Endothelial cell of umbilical vein (primary cell): ENCODE results near the gene RYR1. TPM values are rescaled to one million over a fixed set of nuclear protein-coding genes. Genes with fewer than 3 reads are reported as not detected.

ENCODE experiments used
- BruUV-seq: library from RNA; stranded (reverse); fragments of 400-500 nt; replicated peaks from 2 replicates; lab custom pipeline; 2021; lab: Mats Ljungman, UMichigan
- CTCF ChIA-PET: fragments of 300-600, 350-600 bp; sonication (Branson Sonifier 250); formaldehyde crosslinking; loops from one replicate; lab custom pipeline; 2021; ENCODE audit warnings: antibody characterized with exemption, inconsistent platforms; lab: Charles Lee
- POLR2A ChIA-PET: fragments of 300-600, 350-600 bp; sonication (Branson Sonifier 250); formaldehyde crosslinking; loops from one replicate; lab custom pipeline; 2021; ENCODE audit warnings: antibody characterized with exemption, inconsistent platforms; lab: Charles Lee
- DNase-seq: peaks from one replicate; pipeline ENCODE4 v3.0.0-alpha.2; 2011; ENCODE audit warnings: low read depth, low spot score
- FAIRE-seq: peaks from 2 replicates; lab custom pipeline; 2011; peaks lifted over from hg19 to GRCh38; lab: Jason Lieb, UNC
- H2AFZ ChIP-seq: 2 replicates; pipeline ENCODE4 v1.6.0; 2012; ENCODE audit warnings: low read depth, low read length, control low read depth, inconsistent platforms
- H3K27ac ChIP-seq: 2 replicates; pipeline ENCODE4 v1.5.1; 2011; ENCODE audit warnings: low read depth, mild to moderate bottlenecking, control low read depth, low read length, moderate library complexity; ENCODE audit not compliant: insufficient read depth
- H3K27me3 ChIP-seq, 2 experiments: 2 replicates each; pipeline versions ENCODE4 v1.6.0 to v1.6.1; 2011; ENCODE audit warnings: low read length in 2 of 2, mixed read lengths in 1 of 2; ENCODE audit not compliant: control insufficient read depth in 2 of 2, insufficient read depth in 2 of 2
- H3K36me3 ChIP-seq, 2 experiments: 2 replicates in 1 of 2; 3 replicates in 1 of 2; pipeline ENCODE4 v1.5.1; 2011; ENCODE audit warnings: low read length in 2 of 2, mild to moderate bottlenecking in 1 of 2, moderate library complexity in 1 of 2; ENCODE audit not compliant: control insufficient read depth in 2 of 2, insufficient read depth in 2 of 2; ENCODE audit errors: extremely low read depth in 1 of 2
- H3K4me1 ChIP-seq: 3 replicates; pipeline ENCODE4 v1.5.1; 2011; ENCODE audit warnings: mild to moderate bottlenecking, low read length; ENCODE audit not compliant: control insufficient read depth, insufficient read depth; ENCODE audit errors: extremely low read depth
- H3K4me2 ChIP-seq: 2 replicates; pipeline ENCODE4 v1.6.1; 2011; ENCODE audit warnings: low read length, control low read depth, mixed read lengths; ENCODE audit not compliant: insufficient read depth
- H3K4me3 ChIP-seq, 3 experiments: fragments of 200-600 bp in 1 of 3; sonication (generic), shearing (Covaris generic) in 1 of 3; replicated peaks in 1 of 3; 2 replicates each; pipeline ENCODE4 v1.5.1; 2011 to 2016; ENCODE audit warnings: control low read depth in 3 of 3, low read length in 3 of 3, mild to moderate bottlenecking in 2 of 3, inconsistent platforms in 1 of 3, low read depth in 1 of 3, moderate library complexity in 1 of 3; ENCODE audit not compliant: insufficient read depth in 1 of 3
- H3K79me2 ChIP-seq: 2 replicates; pipeline ENCODE4 v1.6.0; 2012; ENCODE audit warnings: low read length, inconsistent platforms; ENCODE audit not compliant: control insufficient read depth, insufficient read depth
- H3K9ac ChIP-seq: replicated peaks from 2 replicates; pipeline ENCODE3; 2011; ENCODE audit warnings: low read length, control low read depth; ENCODE audit not compliant: insufficient read depth; ENCODE audit errors: extremely low read depth
- H3K9me1 ChIP-seq: replicated peaks from 3 replicates; pipeline ENCODE4 v1.6.0; 2011; ENCODE audit warnings: mild to moderate bottlenecking, low read length; ENCODE audit not compliant: control insufficient read depth, insufficient read depth; ENCODE audit errors: extremely low read depth
- H3K9me3 ChIP-seq: replicated peaks from 2 replicates; pipeline ENCODE4 v1.5.1; 2012; ENCODE audit warnings: low read length, inconsistent platforms; ENCODE audit not compliant: control insufficient read depth, insufficient read depth
- H4K20me1 ChIP-seq: replicated peaks from 2 replicates; pipeline ENCODE3; 2011; ENCODE audit warnings: mild to moderate bottlenecking, low read length; ENCODE audit not compliant: control insufficient read depth, insufficient read depth; ENCODE audit errors: extremely low read depth
- CTCF ChIP-seq, 2 donors: IDR thresholded peaks; 1 replicate in 1 of 2; 2 replicates in 1 of 2; pipeline ENCODE4 v1.5.1; 2011; ENCODE audit warnings: low read length in 2 of 2, mild to moderate bottlenecking in 2 of 2, moderate library complexity in 2 of 2, control low read depth in 1 of 2, inconsistent platforms in 1 of 2, low read depth in 1 of 2; ENCODE audit not compliant: insufficient read depth in 1 of 2; ENCODE audit errors: extremely low read depth in 1 of 2
- EZH2 ChIP-seq: IDR thresholded peaks from 2 replicates; pipeline ENCODE4 v1.6.1; 2012; ENCODE audit warnings: borderline replicate concordance, low read depth, mild to moderate bottlenecking, moderate library complexity, low read length, inconsistent platforms; ENCODE audit not compliant: severe bottlenecking
- FOS ChIP-seq: IDR thresholded peaks from 2 replicates; pipeline ENCODE4 v1.6.1; 2011; ENCODE audit warnings: mild to moderate bottlenecking, low read length, moderate library complexity, borderline replicate concordance; ENCODE audit not compliant: insufficient read depth
- GATA2 ChIP-seq: IDR thresholded peaks from 2 replicates; pipeline ENCODE4 v1.7.0; 2011; ENCODE audit warnings: low read depth, mild to moderate bottlenecking, moderate library complexity, mixed read lengths, low read length; ENCODE audit not compliant: insufficient read length, insufficient read depth
- JUN ChIP-seq: IDR thresholded peaks from 2 replicates; pipeline ENCODE4 v1.6.1; 2011; ENCODE audit warnings: borderline replicate concordance, low read depth; ENCODE audit not compliant: insufficient read length, insufficient read depth
- MAX ChIP-seq: IDR thresholded peaks from 2 replicates; pipeline ENCODE4 v1.6.1; 2011; ENCODE audit not compliant: insufficient read depth, insufficient read length
- MYC ChIP-seq: IDR thresholded peaks from one replicate; pipeline ENCODE4 v1.6.1; 2011; ENCODE audit warnings: mild to moderate bottlenecking, low read depth, low read length
- POLR2A ChIP-seq: IDR thresholded peaks from 2 replicates; pipeline ENCODE4 v1.6.1; 2012; ENCODE audit warnings: low read depth, mild to moderate bottlenecking, control low read depth, low read length
- POLR2AphosphoS5 ChIP-seq: IDR thresholded peaks from 2 replicates; pipeline ENCODE4 v1.6.1; 2012; ENCODE audit warnings: low read depth, mild to moderate bottlenecking, control low read depth, low read length, moderate library complexity; ENCODE audit not compliant: insufficient read depth
- dilution Hi-C: fragments of 300-500 bp; cut with MboI; formaldehyde crosslinking; loops from one replicate; pipeline ENCODE4 v1.15.0; 2019; ENCODE audit warnings: low sequenced_read_pairs; ENCODE audit not compliant: extremely low pct_ligation_motif_present
- intact Hi-C: fragments of 100-400 bp; cut with micrococcal nuclease; formaldehyde crosslinking; loops from one replicate; pipeline ENCODE4 v1.10.0; 2022
- polyA plus RNA-seq, 4 experiments: library from polyadenylated mRNA; depleted of rRNA in 3 of 4; stranded (reverse) in 3 of 4; unstranded in 1 of 4; fragments of >200 nt; gene quantifications; 2 replicates each; pipeline versions ENCODE4 v1.2.1 to v1.2.3, GENCODE V29; 2011 to 2012; ENCODE audit warnings: missing spikeins in 1 of 4
- total RNA-seq: library from RNA; stranded (reverse); gene quantifications from 2 replicates; pipeline ENCODE4 v1.2.3, GENCODE V29; 2021

Gene RYR1
- total and polyA plus RNA-seq, 2 donors (not counting 3 experiments of a cell fraction or from before 2014, with no cell fraction given), result under 0.01 to 0.02 TPM

- dilution Hi-C loops, result no loop called here
- TF ChIP-seq CTCF (IDR thresholded peaks at IDR 0.05; ENCODE audit: extremely low read depth in 1 of 2, insufficient read depth in 1 of 2, low read depth in 1 of 2, low read length in 2 of 2) (no peak), GATA2 (no peak), JUN (no peak), MYC (no peak), EZH2 (no peak), POLR2A (no peak), MAX (no peak), POLR2AphosphoS5 (no peak), FOS (no peak)
- H3K27me3 ChIP-seq, result no peaks in the 10 kb centered on the region
Observed at GRCh38 chr19:38486731-38487336, 53.3 kb downstream of the RYR1 start.

More at GRCh38 chr19:38486731-38487336, 53.3 kb downstream of the RYR1 start:
- Histone ChIP-seq H3K4me3 (no peak overlapping the region), H3K9me1 (no peaks in the 10 kb centered on the region), H4K20me1 (no peaks in the 10 kb centered on the region), H3K4me1 (no peaks in the 10 kb centered on the region), H3K79me2 (no peaks in the 10 kb centered on the region), H3K9me3 (no peaks in the 10 kb centered on the region), H3K27ac (no peak overlapping the region), H3K4me2 (no peak overlapping the region), H3K9ac (no peak overlapping the region), H2AFZ (no peak overlapping the region), H3K36me3 (no peaks in the 10 kb centered on the region)
- FAIRE-seq, result no peak
- ChIA-PET POLR2A (no interaction called here), CTCF (no interaction called here)
- intact Hi-C loops, result no loop called here
- no peak for DNase-seq
- no TSS peak for BruUV-seq
